Kidney (tissue), 14 donors: Measurements from ENCODE around the gene MAML3. TPM values are rescaled to one million over a fixed set of nuclear protein-coding genes. Genes with fewer than 3 reads are reported as not detected.

Source experiments
- DNase-seq, 5 donors: peaks; one replicate each; pipeline ENCODE4 v3.0.0-alpha.2; 2013 to 2020
- FAIRE-seq: peaks from 2 replicates; lab custom pipeline; 2012; peaks lifted over from hg19 to GRCh38; lab: Jason Lieb, UNC
- H3K27ac ChIP-seq, 2 donors: one replicate each; pipeline ENCODE4 v1.7.0; 2013; ENCODE audit warnings: low read depth in 2 of 2, low read length in 2 of 2, inconsistent platforms in 1 of 2
- H3K27me3 ChIP-seq: one replicate; pipeline ENCODE4 v1.7.1; 2013; ENCODE audit warnings: low read length, inconsistent platforms; ENCODE audit not compliant: control insufficient read depth, insufficient read depth
- H3K36me3 ChIP-seq, 3 donors: one replicate each; pipeline versions ENCODE4 v1.7.0 to v1.7.1; 2013; ENCODE audit warnings: low read length in 3 of 3, control low read depth in 1 of 3, inconsistent platforms in 1 of 3; ENCODE audit not compliant: insufficient read depth in 3 of 3, control insufficient read depth in 2 of 3
- H3K4me1 ChIP-seq, 3 donors: one replicate each; pipeline versions ENCODE4 v1.7.0 to v1.7.1; 2013; ENCODE audit warnings: low read length in 3 of 3, inconsistent platforms in 1 of 3, low read depth in 1 of 3; ENCODE audit not compliant: control insufficient read depth in 2 of 3, insufficient read depth in 2 of 3
- H3K4me3 ChIP-seq, 3 donors: one replicate each; pipeline versions ENCODE4 v1.7.0 to v1.8.1; 2013; ENCODE audit warnings: low read length in 3 of 3, control low read depth in 1 of 3, inconsistent platforms in 1 of 3
- H3K9ac ChIP-seq, 3 donors: one replicate each; pipeline versions ENCODE4 v1.7.0 to v1.7.1; 2013; ENCODE audit warnings: low read length in 3 of 3, control low read depth in 1 of 3, inconsistent platforms in 1 of 3
- H3K9me3 ChIP-seq, 3 donors: one replicate each; pipeline versions ENCODE4 v1.7.0 to v1.7.1; 2013; ENCODE audit warnings: low read length in 3 of 3, control low read depth in 1 of 3, inconsistent platforms in 1 of 3; ENCODE audit not compliant: control insufficient read depth in 2 of 3, insufficient read depth in 1 of 3
- intact Hi-C: fragments of 100-400 bp; cut with DNase I; formaldehyde crosslinking; loops from one replicate; pipeline ENCODE4 v1.11.1; 2022
- polyA plus RNA-seq: library from polyadenylated mRNA; stranded (reverse); fragments of 350-450 nt; fragmentation: Illumina TruSeq; extraction: RNeasy Lipid Tissue Mini Kit (QIAGEN cat#74804); gene quantifications from one replicate; pipeline ENCODE4 v1.2.3, GENCODE V29; 2014; ENCODE audit warnings: low read depth, low replicate concordance; ENCODE audit not compliant: insufficient read depth
- total RNA-seq: library from RNA; stranded (reverse); fragmentation: NEBNext Ultra II Directional; extraction: Animal tissue kit (Norgen Biotek cat#: 25700); gene quantifications from one replicate; pipeline ENCODE4 v1.2.1, GENCODE V29; 2021
- TF ChIP-seq, protein P1 (sequence below): IDR thresholded peaks from 3 replicates; pipeline ENCODE4 v1.5.1; 2012; ENCODE audit warnings: mild to moderate bottlenecking, moderate library complexity, borderline replicate concordance; ENCODE audit not compliant: insufficient read depth; ENCODE audit errors: extremely low read depth
- donor health status: control.
- donor health status: control.
- donor health status: control.
- donor health status: control.
- donor health status: control.
- donor health status: DM: yes; HTN: yes; CAD: no.
- donor health status: Normal renal cell carcinoma (clear cell type).

MAML3 gene
- total and polyA plus RNA-seq, 2 donors from 2014 or later = 1.4 to 10.4 TPM

DNA sequence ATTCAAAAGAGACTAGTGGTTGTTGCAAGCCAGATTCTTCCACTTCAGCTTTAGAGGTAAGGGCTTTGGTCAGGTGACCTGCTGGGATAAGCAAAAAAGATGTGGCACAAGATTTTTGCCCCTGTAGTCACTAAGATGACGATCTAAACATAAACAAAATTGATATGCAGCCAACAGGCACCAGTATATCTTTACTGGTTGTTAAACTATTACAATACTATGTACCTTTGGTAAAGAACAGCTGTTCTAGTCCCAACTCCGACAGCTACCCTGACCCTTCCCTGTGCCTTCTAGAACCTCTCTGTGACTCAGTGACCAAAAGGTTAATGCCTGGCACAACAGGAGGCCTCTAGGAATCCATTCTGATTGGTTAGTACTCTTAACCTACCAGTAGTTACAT lies 428.7 kb downstream of the MAML3 start:
- Histone ChIP-seq H3K27ac (peak overlapping the region in 1 of 2 donors; percentile 10), H3K27me3 (no peaks in the 10 kb centered on the region), H3K4me3 (no peak overlapping the region), H3K9me3 (no peaks in the 10 kb centered on the region), H3K9ac (no peak overlapping the region), H3K4me1 (peaks cover 0 to 5% (median 0%) of the 10 kb centered on the region in 3 donors), H3K36me3 (no peaks in the 10 kb centered on the region)
- no peak for DNase-seq
- FAIRE-seq = no peak
- TF ChIP-seq, protein P1, sequence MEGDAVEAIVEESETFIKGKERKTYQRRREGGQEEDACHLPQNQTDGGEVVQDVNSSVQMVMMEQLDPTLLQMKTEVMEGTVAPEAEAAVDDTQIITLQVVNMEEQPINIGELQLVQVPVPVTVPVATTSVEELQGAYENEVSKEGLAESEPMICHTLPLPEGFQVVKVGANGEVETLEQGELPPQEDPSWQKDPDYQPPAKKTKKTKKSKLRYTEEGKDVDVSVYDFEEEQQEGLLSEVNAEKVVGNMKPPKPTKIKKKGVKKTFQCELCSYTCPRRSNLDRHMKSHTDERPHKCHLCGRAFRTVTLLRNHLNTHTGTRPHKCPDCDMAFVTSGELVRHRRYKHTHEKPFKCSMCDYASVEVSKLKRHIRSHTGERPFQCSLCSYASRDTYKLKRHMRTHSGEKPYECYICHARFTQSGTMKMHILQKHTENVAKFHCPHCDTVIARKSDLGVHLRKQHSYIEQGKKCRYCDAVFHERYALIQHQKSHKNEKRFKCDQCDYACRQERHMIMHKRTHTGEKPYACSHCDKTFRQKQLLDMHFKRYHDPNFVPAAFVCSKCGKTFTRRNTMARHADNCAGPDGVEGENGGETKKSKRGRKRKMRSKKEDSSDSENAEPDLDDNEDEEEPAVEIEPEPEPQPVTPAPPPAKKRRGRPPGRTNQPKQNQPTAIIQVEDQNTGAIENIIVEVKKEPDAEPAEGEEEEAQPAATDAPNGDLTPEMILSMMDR = no peak
- intact Hi-C loops = no loop called here

DNA sequence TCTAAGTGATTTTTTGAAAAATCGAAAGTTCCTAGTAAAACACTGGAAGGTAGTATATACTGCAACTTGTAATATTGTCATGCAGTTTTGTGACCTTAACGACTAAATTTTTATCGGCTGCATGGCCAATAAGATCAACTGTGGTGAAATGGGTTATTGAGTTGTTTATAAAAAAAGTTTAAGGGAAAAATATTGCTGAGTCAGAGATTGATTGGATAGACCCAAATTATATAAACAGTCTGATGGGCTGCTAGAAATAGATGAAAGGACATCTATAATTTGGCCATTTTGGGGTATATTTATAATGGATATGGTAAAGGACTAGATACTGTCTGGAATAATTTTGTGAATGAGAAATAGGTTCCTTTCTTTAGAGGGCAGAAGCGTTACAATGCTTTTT lies 432.2 kb downstream of the MAML3 start:
- intact Hi-C loops = no loop called here
- no peak for FAIRE-seq
- Histone ChIP-seq H3K27me3 (no peaks in the 10 kb centered on the region), H3K4me1 (peaks cover 0 to 5% (median 0%) of the 10 kb centered on the region in 3 donors), H3K4me3 (no peak overlapping the region), H3K9me3 (no peaks in the 10 kb centered on the region), H3K27ac (no peak overlapping the region), H3K9ac (no peak overlapping the region), H3K36me3 (peaks cover 0 to 2% (median 0%) of the 10 kb centered on the region in 3 donors)
- DNase-seq = no peak
- TF ChIP-seq, protein P1 = no peak

DNA sequence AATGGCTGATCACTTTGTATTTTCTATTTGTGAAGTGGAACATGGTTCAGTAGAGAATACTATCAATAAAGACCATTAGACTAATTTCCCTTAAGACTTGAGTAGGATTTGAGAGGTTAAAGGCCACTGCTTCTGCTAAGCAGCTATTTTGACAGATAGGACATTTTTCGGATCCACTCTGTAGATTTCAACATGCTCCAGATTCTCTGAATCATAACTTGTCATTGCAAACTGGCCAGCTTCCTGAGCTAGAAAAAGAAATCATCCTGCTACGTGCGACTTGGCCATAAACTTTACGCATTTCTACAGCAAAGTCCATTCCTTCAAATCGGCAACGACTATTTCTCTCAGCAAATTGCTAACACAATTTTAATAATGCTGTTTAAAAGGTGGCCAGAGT lies 433.2 kb downstream of the MAML3 start:
- TF ChIP-seq, protein P1 = no peak
- intact Hi-C loops = no loop called here
- Histone ChIP-seq H3K4me1 (no peaks in the 10 kb centered on the region), H3K4me3 (no peak overlapping the region), H3K36me3 (peaks cover 0 to 2% (median 0%) of the 10 kb centered on the region in 3 donors), H3K9me3 (no peaks in the 10 kb centered on the region), H3K9ac (no peak overlapping the region), H3K27me3 (no peaks in the 10 kb centered on the region), H3K27ac (no peak overlapping the region)
- DNase-seq = no peak
- no peak for FAIRE-seq

DNA sequence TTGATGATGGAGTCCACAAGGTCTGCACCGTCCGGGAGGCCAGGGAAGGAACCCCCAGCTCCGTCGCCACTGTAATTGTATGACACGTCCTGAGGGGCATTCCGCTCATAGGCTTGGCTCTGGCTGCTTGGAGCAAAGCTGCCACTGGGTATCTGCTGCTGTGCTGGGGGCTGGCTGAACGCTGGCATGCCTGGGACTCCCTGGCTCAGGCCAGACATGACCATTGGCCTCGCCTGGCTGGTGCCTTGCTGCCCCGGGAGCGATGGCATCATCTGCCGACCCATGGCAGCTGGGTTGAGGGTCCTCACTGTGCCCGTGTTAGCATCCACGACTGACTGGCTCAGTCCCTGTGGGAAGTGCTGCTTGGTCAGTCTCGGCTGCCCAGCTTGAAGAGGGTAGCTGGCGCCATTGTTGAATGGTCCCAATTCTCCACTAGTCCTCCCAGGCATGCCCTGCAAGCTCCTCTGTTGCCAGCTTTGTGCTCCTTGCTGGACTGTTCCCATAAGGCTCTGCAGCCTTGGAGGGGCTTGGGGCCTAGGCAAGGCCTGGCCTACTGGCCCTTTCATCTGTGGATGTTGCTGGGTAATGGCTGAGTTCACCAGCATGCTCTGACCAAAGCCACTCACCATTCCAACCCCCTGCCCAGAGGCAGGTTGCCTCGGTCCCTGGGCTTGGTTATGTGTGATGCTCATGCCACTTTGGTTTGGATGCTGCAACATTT lies 434.4 kb downstream of the MAML3 start:
- Histone ChIP-seq H3K4me1 (no peaks in the 10 kb centered on the region), H3K4me3 (no peak overlapping the region), H3K27ac (no peak overlapping the region), H3K27me3 (no peaks in the 10 kb centered on the region), H3K9ac (no peak overlapping the region), H3K9me3 (no peaks in the 10 kb centered on the region), H3K36me3 (peaks cover 0 to 2% (median 0%) of the 10 kb centered on the region in 3 donors)
- DNase-seq (no peak), FAIRE-seq (no peak)
- intact Hi-C loops = no loop called here
- TF ChIP-seq, protein P1 = no peak
